CD4-positive, alpha-beta T cell (primary cell): ENCODE results near the gene KLHL30. TPM values are rescaled to one million over a fixed set of nuclear protein-coding genes. Genes with fewer than 3 reads are reported as not detected.

Experiments
- ATAC-seq: fragments of 200-7000 bp; cut with Tn5 transposase; one replicate; pipeline ENCODE4 v1.10.0; 2022; ENCODE audit warnings: mild to moderate bottlenecking; ENCODE audit not compliant: poor library complexity
- CTCF ChIA-PET: fragments of 350-600 bp; sonication (Branson Sonifier 250); formaldehyde crosslinking; loops from one replicate; lab custom pipeline; 2021; ENCODE audit warnings: antibody characterized with exemption, inconsistent platforms; lab: Charles Lee
- POLR2A ChIA-PET: fragments of 350-600 bp; sonication (Branson Sonifier 250); formaldehyde crosslinking; loops from one replicate; lab custom pipeline; 2021; ENCODE audit warnings: antibody characterized with exemption, inconsistent platforms; lab: Charles Lee
- DNase-seq, 14 experiments: peaks; one replicate each; pipeline ENCODE4 v3.0.0-alpha.2; 2013 to 2020; ENCODE audit warnings: mixed read lengths in 2 of 14
- H3K27ac ChIP-seq, 2 donors: one replicate each; pipeline versions ENCODE4 v1.5.1 to v1.7.0; 2013; ENCODE audit warnings: low read length in 2 of 2, low read depth in 1 of 2, mild to moderate bottlenecking in 1 of 2
- H3K27me3 ChIP-seq, 2 experiments: 1 replicate in 1 of 2; 2 replicates in 1 of 2; pipeline versions ENCODE4 v1.6.1 to v1.7.0; 2013; ENCODE audit warnings: low read length in 2 of 2, control low read depth in 1 of 2, mild to moderate bottlenecking in 1 of 2, moderate library complexity in 1 of 2; ENCODE audit not compliant: insufficient read depth in 2 of 2, control insufficient read depth in 1 of 2
- H3K36me3 ChIP-seq: one replicate; pipeline ENCODE4 v1.6.1; 2013; ENCODE audit warnings: low read length, control low read depth; ENCODE audit not compliant: insufficient read depth
- H3K4me1 ChIP-seq: one replicate; pipeline ENCODE4 v1.6.1; 2013; ENCODE audit warnings: low read length, control low read depth; ENCODE audit not compliant: insufficient read depth
- H3K4me3 ChIP-seq: one replicate; pipeline ENCODE4 v1.5.1; 2013; ENCODE audit warnings: mild to moderate bottlenecking, low read length, moderate library complexity
- H3K9me3 ChIP-seq, 2 experiments: 1 replicate in 1 of 2; 2 replicates in 1 of 2; pipeline versions ENCODE4 v1.6.1 to v1.7.0; 2013; ENCODE audit warnings: low read length in 2 of 2, mild to moderate bottlenecking in 2 of 2, control low read depth in 1 of 2, moderate library complexity in 1 of 2; ENCODE audit not compliant: control insufficient read depth in 1 of 2, insufficient read depth in 1 of 2
- H3K27ac Mint-ChIP-seq: one replicate; pipeline ENCODE4 v1.8.0; 2020; ENCODE audit warnings: mixed read lengths
- H3K27me3 Mint-ChIP-seq: one replicate; pipeline ENCODE4 v1.8.0; 2021; ENCODE audit warnings: mixed read lengths
- H3K36me3 Mint-ChIP-seq: one replicate; pipeline ENCODE4 v1.8.0; 2021; ENCODE audit warnings: low read depth, mixed read lengths
- H3K4me1 Mint-ChIP-seq: one replicate; pipeline ENCODE4 v1.8.0; 2021; ENCODE audit warnings: low read depth, mixed read lengths
- H3K4me3 Mint-ChIP-seq: one replicate; pipeline ENCODE4 v1.8.0; 2020; ENCODE audit warnings: mild to moderate bottlenecking, mixed read lengths
- H3K9me3 Mint-ChIP-seq: one replicate; pipeline ENCODE4 v1.8.0; 2020; ENCODE audit warnings: mixed read lengths
- CTCF ChIP-seq: fragments of 200-600 bp; IDR thresholded peaks from one replicate; pipeline ENCODE4 v1.8.0; 2022; ENCODE audit warnings: antibody characterized with exemption, mild to moderate bottlenecking
- intact Hi-C, 2 experiments: fragments of 100-400 bp; cut with DNase I in 1 of 2; cut with micrococcal nuclease in 1 of 2; formaldehyde crosslinking; loops; one replicate each; pipeline versions ENCODE4 v1.15.1 to v1.9.0; 2023 to 2025; cut with DNase I, micrococcal nuclease
- total RNA-seq, 174 experiments: library from RNA in 2 of 174; stranded (reverse) in 2 of 174; gene quantifications; one replicate each; pipeline ENCODE4 v1.2.3 and lab custom pipeline; 2021 to 2026

KLHL30 gene
- total RNA-seq, 2 experiments from 2014 or later, result not detected

- Mint-ChIP-seq H3K27me3 (peaks cover 20% of the 10 kb centered on the region), H3K4me1 (peaks cover 13% of the 10 kb centered on the region), H3K4me3 (no peak overlapping the region), H3K36me3 (no peaks in the 10 kb centered on the region), H3K9me3 (no peaks in the 10 kb centered on the region), H3K27ac (no peak overlapping the region)
- H3K36me3 ChIP-seq, result no peaks in the 10 kb centered on the region
- no peak for ATAC-seq
- H3K4me3 ChIP-seq, result no peak overlapping the region
- H3K9me3 ChIP-seq, result peaks cover 0 to 11% of the 10 kb centered on the region in 2 experiments
- POLR2A ChIA-PET, result no interaction called here
- peaks cover 18% of the 10 kb centered on the region for H3K4me1 ChIP-seq
- H3K27ac ChIP-seq, result no peak overlapping the region
- intact Hi-C loops, result no loop called here
- peaks cover 19 to 24% of the 10 kb centered on the region in 2 experiments for H3K27me3 ChIP-seq
- no peak for DNase-seq
- TF ChIP-seq CTCF, result no peak
- CTCF ChIA-PET, result no interaction called here
Measured at GRCh38 chr2:238155761-238156694, 17.6 kb downstream of the KLHL30 start.

- Mint-ChIP-seq H3K4me3 (no peak overlapping the region), H3K27me3 (peaks cover 34% of the 10 kb centered on the region), H3K27ac (no peak overlapping the region), H3K4me1 (peaks cover 13% of the 10 kb centered on the region), H3K9me3 (no peaks in the 10 kb centered on the region), H3K36me3 (no peaks in the 10 kb centered on the region)
- ChIA-PET POLR2A (no interaction called here), CTCF (no interaction called here)
- Histone ChIP-seq H3K27ac (no peak overlapping the region), H3K9me3 (peaks cover 0 to 11% of the 10 kb centered on the region in 2 experiments), H3K4me1 (peaks cover 18% of the 10 kb centered on the region), H3K36me3 (no peaks in the 10 kb centered on the region), H3K4me3 (no peak overlapping the region), H3K27me3 (peaks cover 23 to 29% of the 10 kb centered on the region in 2 experiments)
- intact Hi-C loops, result no loop called here
- DNase-seq, result no peak
- no peak for ATAC-seq
- no peak for TF ChIP-seq CTCF
Measured at GRCh38 chr2:238157506-238158017, 19.1 kb downstream of the KLHL30 start.

- Histone ChIP-seq H3K4me1 (peaks cover 18% of the 10 kb centered on the region), H3K9me3 (peaks cover 0 to 11% of the 10 kb centered on the region in 2 experiments), H3K27me3 (peaks cover 23 to 33% of the 10 kb centered on the region in 2 experiments), H3K4me3 (no peak overlapping the region), H3K36me3 (no peaks in the 10 kb centered on the region), H3K27ac (no peak overlapping the region)
- Mint-ChIP-seq H3K36me3 (no peaks in the 10 kb centered on the region), H3K27me3 (peaks cover 34% of the 10 kb centered on the region), H3K9me3 (no peaks in the 10 kb centered on the region), H3K4me1 (peaks cover 13% of the 10 kb centered on the region), H3K4me3 (no peak overlapping the region), H3K27ac (no peak overlapping the region)
- intact Hi-C loops, result no loop called here
- DNase-seq, result no peak
- ChIA-PET POLR2A (no interaction called here), CTCF (no interaction called here)
- TF ChIP-seq CTCF, result no peak
- no peak for ATAC-seq
Measured at GRCh38 chr2:238158018-238158508, 19.6 kb downstream of the KLHL30 start.
